Activated CD8-positive, alpha-beta T cell treated with anti-CD3 and anti-CD28 coated beads for 36 hours (primary cell): Measurements from ENCODE around the gene OSR1. TPM values are rescaled to one million over a fixed set of nuclear protein-coding genes. Genes with fewer than 3 reads are reported as not detected.

Experiments
- ATAC-seq: fragments of 200-7000 bp; cut with Tn5 transposase; one replicate; pipeline ENCODE4 v1.10.0; 2021; ENCODE audit warnings: mild to moderate bottlenecking, moderate library complexity
- CTCF ChIA-PET: fragments of 350-600 bp; sonication (Branson Sonifier 250); formaldehyde crosslinking; loops from one replicate; lab custom pipeline; 2021; ENCODE audit warnings: antibody characterized with exemption; lab: Charles Lee
- POLR2A ChIA-PET: fragments of 350-600 bp; sonication (Branson Sonifier 250); formaldehyde crosslinking; loops from one replicate; lab custom pipeline; 2021; ENCODE audit warnings: antibody characterized with exemption; lab: Charles Lee
- DNase-seq: peaks from one replicate; pipeline ENCODE4 v3.0.0-alpha.2; 2020
- H3K27ac Mint-ChIP-seq: one replicate; pipeline ENCODE4 v1.8.0; 2021; ENCODE audit warnings: mild to moderate bottlenecking, mixed read lengths
- H3K27me3 Mint-ChIP-seq: one replicate; pipeline ENCODE4 v1.8.0; 2021; ENCODE audit warnings: mixed read lengths
- H3K36me3 Mint-ChIP-seq: one replicate; pipeline ENCODE4 v1.8.0; 2021; ENCODE audit warnings: low read depth, mixed read lengths
- H3K4me1 Mint-ChIP-seq: one replicate; pipeline ENCODE4 v1.8.0; 2021; ENCODE audit warnings: low read depth, mixed read lengths
- H3K4me3 Mint-ChIP-seq: one replicate; pipeline ENCODE4 v1.8.0; 2021; ENCODE audit warnings: mild to moderate bottlenecking, moderate library complexity, mixed read lengths
- H3K9me3 Mint-ChIP-seq: one replicate; pipeline ENCODE4 v1.8.0; 2021; ENCODE audit warnings: mixed read lengths
- intact Hi-C: fragments of 100-400 bp; cut with micrococcal nuclease; formaldehyde crosslinking; loops from one replicate; pipeline ENCODE4 v1.10.0; 2022
- total RNA-seq, 2 experiments: library from RNA; stranded (reverse); gene quantifications; one replicate each; pipeline ENCODE4 v1.2.3, GENCODE V29; 2021
- TF ChIP-seq, protein P1 (sequence below): fragments of 200-600 bp; IDR thresholded peaks from one replicate; pipeline ENCODE4 v1.8.0; 2022; ENCODE audit warnings: antibody characterized with exemption, mild to moderate bottlenecking

OSR1 gene
- total RNA-seq, 2 experiments from 2014 or later: not detected

DNA sequence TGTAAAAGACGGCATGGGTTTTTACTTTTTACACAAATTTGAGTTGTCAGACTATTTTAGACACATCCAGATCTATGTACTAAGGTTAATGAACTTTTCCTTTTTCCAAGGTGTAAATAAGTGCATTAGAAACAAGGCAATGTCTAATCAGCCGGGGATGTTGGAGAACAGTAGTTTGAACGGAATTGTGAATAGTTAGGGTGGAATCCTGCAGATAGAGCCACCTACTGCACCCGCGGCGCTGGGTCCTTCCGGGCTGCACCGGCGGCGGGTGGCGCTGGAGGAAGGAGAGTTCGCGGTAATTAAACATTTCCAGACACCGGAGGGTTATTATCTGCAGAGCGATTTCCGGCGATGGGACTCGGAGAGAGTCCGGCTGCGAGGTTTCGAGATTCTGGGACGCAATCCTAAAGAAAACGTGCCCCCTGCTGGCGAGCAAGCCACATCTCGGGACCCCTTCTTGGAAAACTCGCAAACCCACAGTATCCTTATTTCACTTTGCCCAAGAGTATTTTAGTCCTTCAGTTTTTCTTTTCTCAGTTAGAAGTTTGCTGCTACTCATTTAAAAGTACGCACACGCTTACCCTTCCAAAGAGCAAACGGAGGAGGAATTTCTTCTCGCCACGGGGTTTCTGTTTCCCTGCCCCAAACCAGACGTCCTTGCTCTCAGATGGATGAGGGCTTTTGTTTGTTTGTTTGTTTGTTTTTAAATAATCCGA, 4.5 kb upstream of the OSR1 start:
- CTCF ChIA-PET: interaction anchor here (1.2 to 5.9 kb wide), 5 partner anchors 12 to 842 kb away, joined by 3 to 56 read pairs (median 5); no protein-coding TSS in a partner anchor

DNA sequence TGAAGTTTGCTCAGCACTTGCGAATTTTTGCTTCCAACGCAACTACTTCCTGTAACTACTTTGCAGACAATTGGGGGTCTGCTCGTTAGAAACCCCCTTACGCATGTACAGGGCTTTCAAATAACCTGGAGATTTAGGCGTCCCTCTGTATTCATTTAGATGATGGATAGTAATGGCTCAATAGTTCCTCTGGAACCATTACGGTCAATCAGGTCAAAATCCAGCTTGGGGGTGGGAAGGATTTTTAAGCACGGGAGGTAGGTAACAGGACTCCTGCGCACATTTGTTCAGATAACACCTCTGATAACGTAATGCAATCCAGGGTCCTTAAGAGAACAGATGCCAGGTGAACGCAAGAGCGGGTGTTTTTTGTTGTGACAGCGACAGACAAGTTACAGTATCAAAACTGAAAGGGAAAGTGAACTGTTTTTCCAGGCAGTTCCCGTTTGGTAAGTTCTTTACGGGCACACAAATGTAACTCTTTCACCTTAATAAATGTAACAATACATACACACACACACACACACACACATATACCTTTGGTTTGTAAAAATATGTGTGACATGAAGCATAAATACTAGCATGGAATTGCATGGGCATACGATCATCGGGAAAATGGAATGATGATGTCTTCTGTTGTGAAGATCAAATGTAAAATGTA, 3.8 kb upstream of the OSR1 start:
- DNase-seq: no peak

More for the DNA sequence above, 4.5 kb upstream of the OSR1 start:
- Mint-ChIP-seq H3K4me1 (peaks cover 24% of the 10 kb centered on the region), H3K4me3 (peak overlapping the region; percentile 86), H3K36me3 (no peaks in the 10 kb centered on the region), H3K27ac (no peak overlapping the region), H3K9me3 (no peaks in the 10 kb centered on the region), H3K27me3 (peaks cover 53% of the 10 kb centered on the region)
- peak; percentile 71 for DNase-seq
- intact Hi-C loops: loop anchor here (5.0 to 10.0 kb wide), 2 partner anchors 611 to 838 kb away; no protein-coding TSS in a partner anchor
- peak; percentile 67 for ATAC-seq
- POLR2A ChIA-PET: interaction anchor here (0.6 to 1.2 kb wide), 2 partner anchors 8 to 572 kb away, joined by 3 to 4 read pairs; no protein-coding TSS in a partner anchor
- TF ChIP-seq, protein P1, sequence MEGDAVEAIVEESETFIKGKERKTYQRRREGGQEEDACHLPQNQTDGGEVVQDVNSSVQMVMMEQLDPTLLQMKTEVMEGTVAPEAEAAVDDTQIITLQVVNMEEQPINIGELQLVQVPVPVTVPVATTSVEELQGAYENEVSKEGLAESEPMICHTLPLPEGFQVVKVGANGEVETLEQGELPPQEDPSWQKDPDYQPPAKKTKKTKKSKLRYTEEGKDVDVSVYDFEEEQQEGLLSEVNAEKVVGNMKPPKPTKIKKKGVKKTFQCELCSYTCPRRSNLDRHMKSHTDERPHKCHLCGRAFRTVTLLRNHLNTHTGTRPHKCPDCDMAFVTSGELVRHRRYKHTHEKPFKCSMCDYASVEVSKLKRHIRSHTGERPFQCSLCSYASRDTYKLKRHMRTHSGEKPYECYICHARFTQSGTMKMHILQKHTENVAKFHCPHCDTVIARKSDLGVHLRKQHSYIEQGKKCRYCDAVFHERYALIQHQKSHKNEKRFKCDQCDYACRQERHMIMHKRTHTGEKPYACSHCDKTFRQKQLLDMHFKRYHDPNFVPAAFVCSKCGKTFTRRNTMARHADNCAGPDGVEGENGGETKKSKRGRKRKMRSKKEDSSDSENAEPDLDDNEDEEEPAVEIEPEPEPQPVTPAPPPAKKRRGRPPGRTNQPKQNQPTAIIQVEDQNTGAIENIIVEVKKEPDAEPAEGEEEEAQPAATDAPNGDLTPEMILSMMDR: no peak

DNA sequence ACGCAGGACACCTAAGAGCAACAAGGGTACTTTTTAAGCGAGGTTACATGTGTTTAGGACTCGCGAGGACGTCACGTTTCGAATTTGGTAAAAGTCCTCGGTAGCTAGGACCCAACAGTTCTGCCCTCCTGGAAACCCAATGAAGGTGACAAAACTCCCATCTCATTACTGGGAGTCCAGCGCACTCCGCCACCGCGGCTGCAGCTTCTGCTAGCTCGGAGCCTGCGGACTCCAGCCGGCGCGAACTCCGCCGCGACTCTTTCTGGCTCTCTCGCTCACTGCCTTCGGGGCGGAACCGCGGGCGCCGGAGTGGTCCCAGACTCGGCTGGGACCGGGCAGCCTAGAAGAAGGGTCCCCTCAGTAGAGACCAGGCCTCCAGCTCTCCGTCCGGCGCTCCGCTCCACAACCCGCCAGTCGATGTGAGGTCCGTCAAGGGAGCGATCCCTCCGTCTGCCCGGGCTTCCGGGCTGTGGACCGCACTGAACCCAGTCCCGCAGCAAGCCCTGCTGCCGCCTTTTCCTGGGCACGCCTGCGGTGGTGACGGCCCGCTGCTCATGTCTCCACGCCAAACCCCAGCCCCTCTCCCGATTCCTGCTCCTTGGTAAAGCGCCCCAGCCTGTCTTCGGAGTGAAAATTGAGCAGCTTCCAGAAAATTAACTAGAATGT, 3.0 kb upstream of the OSR1 start:
- Mint-ChIP-seq H3K4me1 (peaks cover 37% of the 10 kb centered on the region), H3K4me3 (peak overlapping the region; percentile 86), H3K9me3 (no peaks in the 10 kb centered on the region), H3K36me3 (no peaks in the 10 kb centered on the region), H3K27ac (no peak overlapping the region), H3K27me3 (peaks cover 68% of the 10 kb centered on the region)
- ChIA-PET CTCF (interaction anchor here (1.0 to 5.9 kb wide), 2 partner anchors 12 to 503 kb away, joined by 3 to 56 read pairs; no protein-coding TSS in a partner anchor), POLR2A (interaction anchor here (1.2 kb wide), 1 partner anchor 14 kb away, joined by 4 read pairs; no protein-coding TSS in a partner anchor)
- DNase-seq: no peak
- intact Hi-C loops: loop anchor here (5.0 to 10.0 kb wide), 2 partner anchors 609 to 837 kb away; no protein-coding TSS in a partner anchor
- TF ChIP-seq, protein P1: no peak
- no peak for ATAC-seq

More for the DNA sequence above, 3.8 kb upstream of the OSR1 start:
- peaks cover 29% of the 10 kb centered on the region for H3K4me1 Mint-ChIP-seq
- TF ChIP-seq, protein P1: no peak
- H3K27me3 Mint-ChIP-seq: peaks cover 60% of the 10 kb centered on the region
- ChIA-PET POLR2A (no interaction called here), CTCF (interaction anchor here (1.0 to 5.9 kb wide), 2 partner anchors 13 to 502 kb away, joined by 3 to 56 read pairs; no protein-coding TSS in a partner anchor)
- intact Hi-C loops: loop anchor here (5.0 to 10.0 kb wide), 2 partner anchors 610 to 837 kb away; no protein-coding TSS in a partner anchor
- H3K9me3 Mint-ChIP-seq: no peaks in the 10 kb centered on the region
- H3K36me3 Mint-ChIP-seq: no peaks in the 10 kb centered on the region
- peak; percentile 38 for ATAC-seq
- peak overlapping the region; percentile 16 for H3K27ac Mint-ChIP-seq
- peak overlapping the region; percentile 86 for H3K4me3 Mint-ChIP-seq

DNA sequence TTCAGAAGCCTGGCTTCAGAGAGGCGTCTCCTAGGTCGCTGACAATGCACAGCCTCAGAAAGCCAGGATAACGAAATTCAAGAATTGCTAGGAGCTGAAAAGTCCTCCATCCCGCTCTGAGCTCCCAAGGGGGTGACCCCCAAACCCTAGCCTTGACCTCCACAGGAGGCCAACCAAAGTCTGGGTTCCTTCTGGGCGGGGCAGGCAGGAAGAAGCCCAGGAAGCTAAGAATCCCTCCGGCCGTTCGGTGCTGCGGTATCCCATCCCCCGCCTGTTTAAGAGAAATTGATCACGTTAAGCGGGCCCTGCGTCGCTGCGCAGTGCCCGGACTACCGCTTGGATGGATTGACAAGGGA, 2.5 kb upstream of the OSR1 start:
- ChIA-PET POLR2A (interaction anchor here (1.2 kb wide), 1 partner anchor 13 kb away, joined by 4 read pairs; no protein-coding TSS in a partner anchor), CTCF (interaction anchor here (5.9 kb wide), 1 partner anchor 12 kb away, joined by 56 read pairs; no protein-coding TSS in a partner anchor)
- no peak for ATAC-seq
- no peaks in the 10 kb centered on the region for H3K9me3 Mint-ChIP-seq
- TF ChIP-seq, protein P1: no peak
- peaks cover 73% of the 10 kb centered on the region for H3K27me3 Mint-ChIP-seq
- intact Hi-C loops: loop anchor here (5.0 to 10.0 kb wide), 2 partner anchors 609 to 836 kb away; no protein-coding TSS in a partner anchor
- H3K4me3 Mint-ChIP-seq: peak overlapping the region; percentile 86
- H3K27ac Mint-ChIP-seq: no peak overlapping the region
- no peak for DNase-seq
- no peaks in the 10 kb centered on the region for H3K36me3 Mint-ChIP-seq
- peaks cover 40% of the 10 kb centered on the region for H3K4me1 Mint-ChIP-seq
